K562 (cell line): Measurements from ENCODE around the gene MYMX. TPM values are rescaled to one million over a fixed set of nuclear protein-coding genes. Genes with fewer than 3 reads are reported as not detected.

Experiments
- ATAC-seq: fragments of 200-7000 bp; cut with Tn5 transposase; 3 replicates; pipeline ENCODE4 v1.9.1; 2020; ENCODE audit warnings: moderate library complexity
- BruUV-seq: library from RNA; stranded (reverse); fragments of 400-500 nt; replicated peaks from 2 replicates; lab custom pipeline; 2021; lab: Mats Ljungman, UMichigan
- CTCF ChIA-PET: fragments of 300-600 bp; formaldehyde crosslinking; extraction: SDS; loops from one replicate; lab custom pipeline; 2021; ENCODE audit warnings: low intra/inter-chr PET ratio; lab: Yijun Ruan, JAX
- POLR2A ChIA-PET: fragments of 300-600, 350-650 bp; sonication (Branson Sonifier 250); formaldehyde crosslinking; extraction: SDS; loops from one replicate; lab custom pipeline; 2021; ENCODE audit warnings: antibody characterized with exemption, inconsistent platforms; lab: Yijun Ruan, JAX
- DNase-seq, 4 experiments: peaks; one replicate each; pipeline versions ENCODE4 v3.0.0 to v3.0.0-alpha.2; 2011 to 2018; ENCODE audit warnings: low spot score in 3 of 4, mixed read lengths in 3 of 4; ENCODE audit errors: extremely low read depth in 1 of 4
- FAIRE-seq: peaks from 2 replicates; lab custom pipeline; 2011; peaks lifted over from hg19 to GRCh38; lab: Jason Lieb, UNC
- H2AFZ ChIP-seq: 2 replicates; pipeline ENCODE4 v1.6.0; 2011; ENCODE audit warnings: low read depth, low read length, control low read depth, inconsistent platforms
- H3K27ac ChIP-seq: fragments of 200-600 bp; 3 replicates; pipeline ENCODE4 v1.8.0; 2011; ENCODE audit warnings: low read depth, mild to moderate bottlenecking, control low read depth, inconsistent platforms, low read length, moderate library complexity, mixed read lengths; ENCODE audit errors: extremely low read depth
- H3K27me3 ChIP-seq, 2 experiments: fragments of 300-600 bp in 1 of 2; 2 replicates in 1 of 2; 3 replicates in 1 of 2; pipeline versions ENCODE4 v1.6.0 to v1.8.0; 2011; ENCODE audit warnings: inconsistent platforms in 2 of 2, low read length in 2 of 2, mild to moderate bottlenecking in 1 of 2, mixed read lengths in 1 of 2, moderate library complexity in 1 of 2; ENCODE audit not compliant: control insufficient read depth in 2 of 2, insufficient read depth in 2 of 2
- H3K36me3 ChIP-seq: fragments of 300-600 bp; 3 replicates; pipeline ENCODE4 v1.8.0; 2011; ENCODE audit warnings: mild to moderate bottlenecking, low read length, inconsistent platforms; ENCODE audit not compliant: control insufficient read depth, insufficient read depth
- H3K4me1 ChIP-seq, 2 experiments: fragments of 200-600 bp in 1 of 2; replicated peaks in 1 of 2; 2 replicates in 1 of 2; 3 replicates in 1 of 2; pipeline versions ENCODE4 v1.5.1 to v1.8.0; 2011; ENCODE audit warnings: inconsistent platforms in 2 of 2, low read length in 2 of 2, mild to moderate bottlenecking in 1 of 2, mixed read lengths in 1 of 2, moderate library complexity in 1 of 2; ENCODE audit not compliant: control insufficient read depth in 2 of 2, insufficient read depth in 2 of 2
- H3K4me2 ChIP-seq: 2 replicates; pipeline ENCODE4 v1.6.1; 2011; ENCODE audit warnings: low read length, control low read depth, inconsistent platforms, mixed read lengths; ENCODE audit not compliant: insufficient read depth
- H3K4me3 ChIP-seq: fragments of 200-600 bp; sonication (generic), shearing (Covaris generic); 2 replicates; pipeline ENCODE4 v1.5.1; 2016; ENCODE audit warnings: control low read depth, inconsistent platforms
- H3K79me2 ChIP-seq: fragments of 200-600 bp; 3 replicates; pipeline ENCODE4 v1.8.0; 2011; ENCODE audit warnings: low read length, inconsistent platforms; ENCODE audit not compliant: control insufficient read depth, insufficient read depth
- H3K9ac ChIP-seq, 2 experiments: 2 replicates each; pipeline versions ENCODE4 v1.6.0 to v1.6.1; 2011; ENCODE audit warnings: low read depth in 2 of 2, low read length in 2 of 2, control low read depth in 1 of 2, inconsistent platforms in 1 of 2, mild to moderate bottlenecking in 1 of 2, mixed read lengths in 1 of 2; ENCODE audit not compliant: insufficient read depth in 1 of 2
- H3K9me1 ChIP-seq: one replicate; pipeline ENCODE4 v1.6.0; 2011; ENCODE audit warnings: inconsistent platforms, mild to moderate bottlenecking, low read length, moderate library complexity; ENCODE audit not compliant: control insufficient read depth, insufficient read depth
- H3K9me3 ChIP-seq: replicated peaks from 2 replicates; pipeline ENCODE4 v1.5.1; 2011; ENCODE audit warnings: low read depth, low read length, inconsistent platforms; ENCODE audit not compliant: control insufficient read depth, insufficient read depth
- H4K20me1 ChIP-seq: replicated peaks from 2 replicates; pipeline ENCODE4 v1.6.1; 2011; ENCODE audit warnings: low read length, inconsistent platforms, mixed read lengths; ENCODE audit not compliant: control insufficient read depth, insufficient read depth
- ARID1B ChIP-seq: fragments of 450-650 bp; IDR thresholded peaks from 2 replicates; pipeline ENCODE4 v1.6.1; 2016; ENCODE audit warnings: antibody characterized with exemption, mild to moderate bottlenecking, inconsistent platforms
- CHD4 ChIP-seq: fragments of 200-600 bp; sonication (generic); IDR thresholded peaks from 3 replicates; pipeline ENCODE4 v1.6.1; 2012; ENCODE audit warnings: low read depth, mild to moderate bottlenecking, mixed read lengths, low read length, inconsistent platforms; ENCODE audit not compliant: insufficient read depth, insufficient replicate concordance, poor library complexity, severe bottlenecking
- GATAD2A ChIP-seq: fragments of 450-650 bp; IDR thresholded peaks from 2 replicates; pipeline ENCODE4 v1.6.1; 2017
- HDAC1 ChIP-seq, 2 experiments: fragments of 450-650 bp; IDR thresholded peaks; 2 replicates each; pipeline ENCODE4 v1.6.1; 2016 to 2017; ENCODE audit warnings: inconsistent platforms in 1 of 2, mild to moderate bottlenecking in 1 of 2, moderate library complexity in 1 of 2
- KDM4B ChIP-seq, 2 experiments: fragments of 450-650 bp in 1 of 2; sonication (generic) in 1 of 2; IDR thresholded peaks; 2 replicates each; pipeline ENCODE4 v1.6.1; 2016 to 2017; ENCODE audit warnings: borderline replicate concordance in 2 of 2, antibody characterized with exemption in 1 of 2, low read depth in 1 of 2, mild to moderate bottlenecking in 1 of 2
- MLX ChIP-seq, 2 experiments: fragments of 450-650 bp in 1 of 2; sonication (generic) in 1 of 2; formaldehyde crosslinking; conservative IDR thresholded peaks; 2 replicates each; pipeline versions ENCODE4 v1.4.0 to v1.8.1; 2020 to 2022; ENCODE audit warnings: mild to moderate bottlenecking in 1 of 2, missing genetic modification reagents in 1 of 2
- PML ChIP-seq: IDR thresholded peaks from 2 replicates; pipeline ENCODE4 v1.6.1; 2012; ENCODE audit warnings: low read length, inconsistent platforms
- PPARD ChIP-seq: fragments of 250-450 bp; sonication (Bioruptor Pico); IDR thresholded peaks from 2 replicates; pipeline ENCODE4 v1.8.0; 2022; ENCODE audit warnings: inconsistent platforms, mild to moderate bottlenecking, moderate library complexity
- TOE1 ChIP-seq, 2 experiments: fragments of 450-650 bp in 1 of 2; sonication (generic) in 1 of 2; formaldehyde crosslinking in 1 of 2; IDR thresholded peaks; 2 replicates each; pipeline versions ENCODE4 v1.7.1 to v1.8.0; 2016 to 2022; ENCODE audit warnings: borderline replicate concordance in 2 of 2, mild to moderate bottlenecking in 2 of 2, antibody characterized with exemption in 1 of 2, inconsistent platforms in 1 of 2, low read depth in 1 of 2, missing genetic modification reagents in 1 of 2, moderate library complexity in 1 of 2
- U2AF1 ChIP-seq: fragments of 200-400 bp; formaldehyde crosslinking; optimal IDR thresholded peaks from 2 replicates; pipeline ENCODE3; 2017; ENCODE audit warnings: mild to moderate bottlenecking, low read depth, low read length, moderate library complexity
- UBTF ChIP-seq, 2 experiments: IDR thresholded peaks; 2 replicates each; pipeline ENCODE4 v1.6.1; 2012; ENCODE audit warnings: improper control_type of control experiment in 2 of 2, low read depth in 2 of 2, low read length in 2 of 2, borderline replicate concordance in 1 of 2
- ZKSCAN8 ChIP-seq: fragments of 200-800 bp; sonication (Bioruptor generic); IDR thresholded peaks from 2 replicates; pipeline ENCODE4 v1.6.1; 2016; ENCODE audit warnings: missing genetic modification characterization, missing compliant biosample characterization
- ZNF280B ChIP-seq: fragments of 250-450 bp; sonication (Bioruptor Pico); IDR thresholded peaks from 2 replicates; pipeline ENCODE4 v1.5.1; 2021; ENCODE audit warnings: mild to moderate bottlenecking
- ZNF561 ChIP-seq: fragments of 450-650 bp; formaldehyde crosslinking; conservative IDR thresholded peaks from 2 replicates; pipeline ENCODE4 v1.4.0; 2020; ENCODE audit warnings: mild to moderate bottlenecking, moderate library complexity
- ZNF589 ChIP-seq: fragments of 200-800 bp; sonication (Bioruptor generic); IDR thresholded peaks from 2 replicates; pipeline ENCODE4 v1.6.1; 2016; ENCODE audit warnings: low read depth, missing genetic modification characterization, missing compliant biosample characterization
- ZNF717 ChIP-seq: fragments of 250-450 bp; sonication (Bioruptor Pico); IDR thresholded peaks from 2 replicates; pipeline ENCODE4 v1.5.0; 2021
- ZNF77 ChIP-seq: fragments of 250-450 bp; sonication (Bioruptor Pico); IDR thresholded peaks from 2 replicates; pipeline ENCODE4 v1.5.0; 2020
- WGBS: fragments of 100-300 bp; shearing (Covaris generic); methylation state at CpG from one replicate; pipeline ENCODE4 v1.1.6; 2016; ENCODE audit warnings: low coverage, mixed read lengths; ENCODE audit not compliant: insufficient coverage; ENCODE audit errors: missing lambda C conversion rate; 5-methylcytosine and 5-hydroxymethylcytosine counted together
- in situ Hi-C: fragments of 300-500 bp; cut with MboI; formaldehyde crosslinking; loops from 4 replicates; pipeline ENCODE4 v1.15.0; 2018; ENCODE audit warnings: inconsistent platforms, mixed read lengths
- intact Hi-C: fragments of 100-400 bp; cut with micrococcal nuclease; formaldehyde crosslinking; loops from 2 replicates; pipeline ENCODE4 v1.14.2; 2022
- polyA plus RNA-seq, 8 experiments: library from polyadenylated mRNA; depleted of rRNA in 4 of 8; stranded (reverse) in 5 of 8; unstranded in 3 of 8; fragments of >200 nt; fragmentation: Nextera tagmentation in 2 of 8; fragmentation: Illumina TruSeq in 1 of 8; extraction: Ambion mirVana in 2 of 8; extraction: Trizol in 1 of 8; gene quantifications; 2 replicates each; pipeline versions ENCODE4 v1.2.1 to v1.2.3, GENCODE V29; 2011 to 2014; ENCODE audit warnings: inconsistent platforms in 1 of 8, missing spikeins in 1 of 8
- total RNA-seq, 7 experiments: library from RNA; depleted of rRNA in 6 of 7; stranded (reverse); fragments of >200 nt in 6 of 7; fragmentation: Illumina TruSeq in 2 of 7; extraction: Trizol in 2 of 7; gene quantifications; 2 replicates each; pipeline versions ENCODE4 v1.2.1 to v1.2.3, GENCODE V29; 2011 to 2021; ENCODE audit warnings: low replicate concordance in 1 of 7

The MYMX gene
- total and polyA plus RNA-seq, 9 of the 15 experiments (the other 6 are each of a cell fraction or from before 2014, with no cell fraction given): 0.12 TPM; not detected in 8

- CTCF ChIA-PET: interaction anchor here (0.6 to 1.5 kb wide), 4 partner anchors 85 to 908 kb away, joined by 3 to 7 read pairs (median 4); no protein-coding TSS in a partner anchor
- Histone ChIP-seq H3K4me3 (peak overlapping the region; percentile 81), H3K9me3 (no peaks in the 10 kb centered on the region), H4K20me1 (peaks cover 38% of the 10 kb centered on the region), H3K27me3 (no peaks in the 10 kb centered on the region), H3K79me2 (peaks cover 24% of the 10 kb centered on the region), H3K9ac (peak overlapping the region; percentile 85 to 93), H2AFZ (peak overlapping the region; percentile 94), H3K4me1 (peaks cover 31 to 48% of the 10 kb centered on the region in 2 experiments; a peak in 4 of 5 replicates), H3K36me3 (peaks cover 78% of the 10 kb centered on the region), H3K4me2 (peak overlapping the region; percentile 89), H3K9me1 (peaks cover 19% of the 10 kb centered on the region), H3K27ac (peak overlapping the region; percentile 93)
- ATAC-seq (no peak), DNase-seq (no peak), FAIRE-seq (peak; percentile 51)
- in situ Hi-C loops (no loop called here), intact Hi-C loops (no loop called here)
- WGBS: 41% methylated on average over 15 of the region's 15 CpGs
- POLR2A ChIA-PET: interaction anchor here (1.0 to 3.2 kb wide), 3 partner anchors 10 to 44 kb away, joined by 6 to 144 read pairs (median 9); partner anchors contain the start of gene HSP90AB1
- no TSS peak for BruUV-seq
- TF ChIP-seq ZNF77 (CRISPR knock-in tag) (no peak), CHD4 (no peak), PML (no peak), ZNF589 (CRISPR knock-in tag) (no peak), ARID1B (peak; percentile 15; the same call in 1 of the 2 replicates), MLX (CRISPR knock-in tag; conservative IDR thresholded peaks at IDR 0.05) (peak in 1 of 2 experiments; percentile 85; a peak in 2 of 4 replicates), GATAD2A (no peak), U2AF1 (no peak), ZKSCAN8 (CRISPR knock-in tag) (no peak), ZNF561 (CRISPR knock-in tag) (no peak), TOE1 (IDR thresholded peaks at IDR 0.05; ENCODE audit: borderline replicate concordance) (no peak), TOE1 (CRISPR knock-in tag; IDR thresholded peaks at IDR 0.05; ENCODE audit: borderline replicate concordance, low read depth) (no peak), HDAC1 (IDR thresholded peaks at IDR 0.05) (no peak), UBTF (IDR thresholded peaks at IDR 0.05; ENCODE audit: borderline replicate concordance in 1 of 2, low read depth in 2 of 2, low read length in 2 of 2) (no peak), ZNF280B (no peak; the same call in 1 of the 2 replicates), PPARD (no peak), KDM4B (IDR thresholded peaks at IDR 0.05; ENCODE audit: borderline replicate concordance in 2 of 2, low read depth in 1 of 2) (no peak), ZNF717 (CRISPR knock-in tag) (no peak)
Measured at GRCh38 chr6:44257753-44258324, 41.1 kb downstream of the MYMX start.
